ENCODE data around the gene RTN4. TPM values are rescaled to one million over a fixed set of nuclear protein-coding genes. Genes with fewer than 3 reads are reported as not detected.

RTN4 gene
- total RNA-seq, 2 experiments from 2014 or later: 77.1 to 79.9 TPM

DNA sequence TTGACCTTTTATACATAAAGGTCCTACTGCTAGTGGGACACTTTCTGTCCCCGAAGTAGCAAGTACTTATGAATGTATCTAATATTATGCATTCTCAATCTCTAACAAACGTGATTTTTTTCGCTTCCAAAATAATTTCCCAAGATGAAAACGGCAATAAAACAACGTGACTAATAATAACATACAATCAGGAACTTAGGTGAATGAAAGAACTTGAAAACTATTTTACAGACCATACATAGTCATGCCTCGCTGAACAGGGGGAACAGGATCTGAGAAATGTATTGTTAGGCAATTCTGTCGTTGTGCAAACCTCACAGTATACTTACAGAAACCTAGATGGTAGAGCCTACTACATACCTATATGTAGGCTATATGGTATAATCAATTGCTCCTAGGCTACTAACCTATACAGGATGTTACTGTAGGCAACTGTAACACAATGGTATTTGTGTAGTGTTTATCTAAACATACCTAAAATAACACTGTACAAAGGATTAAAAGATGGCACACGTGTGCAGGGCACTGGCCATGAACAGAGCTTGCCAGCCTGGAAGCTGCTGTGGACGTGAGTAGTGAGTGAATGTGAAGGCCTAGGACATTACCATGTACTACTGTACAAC is 2.5 kb downstream of the RTN4 start:
- Mint-ChIP-seq H3K27ac (peak overlapping the region; percentile 76), H3K27me3 (no peaks in the 10 kb centered on the region), H3K36me3 (ENCODE audit: low read depth) (peaks cover 18% of the 10 kb centered on the region), H3K4me3 (peak overlapping the region; percentile 98), H3K4me1 (peaks cover 53% of the 10 kb centered on the region), H3K9me3 (no peaks in the 10 kb centered on the region)
- DNase-seq: no peak
- ChIA-PET CTCF (interaction anchor here (1.0 to 1.4 kb wide), 4 partner anchors 15 to 135 kb away, joined by 3 to 5 read pairs (median 4); no protein-coding TSS in a partner anchor), POLR2A (interaction anchor here (0.7 kb wide), 1 partner anchor 485 kb away, joined by 3 read pairs; no protein-coding TSS in a partner anchor)

DNA sequence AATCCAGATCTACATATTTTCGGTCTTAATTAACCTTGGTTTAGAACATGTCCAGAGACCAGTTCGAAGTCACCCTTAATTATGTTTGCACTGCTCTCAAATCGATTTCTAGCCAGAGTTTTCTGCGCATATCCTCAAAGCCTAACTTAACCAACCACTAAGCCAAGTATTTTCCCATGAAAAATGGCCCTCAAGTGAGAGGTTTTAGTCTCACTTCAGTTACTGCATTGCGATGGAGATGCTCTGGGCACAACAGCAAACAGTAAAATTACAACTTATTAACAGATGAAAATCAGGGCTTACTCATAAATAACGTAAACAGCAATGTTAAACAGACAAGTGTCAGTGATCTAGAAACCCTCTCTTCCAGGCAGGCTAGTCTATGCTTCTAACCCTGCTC is 4.5 kb downstream of the RTN4 start:
- Mint-ChIP-seq H3K27ac (no peak overlapping the region), H3K4me1 (peaks cover 36% of the 10 kb centered on the region), H3K9me3 (no peaks in the 10 kb centered on the region), H3K27me3 (no peaks in the 10 kb centered on the region), H3K36me3 (ENCODE audit: low read depth) (peaks cover 16% of the 10 kb centered on the region), H3K4me3 (no peak overlapping the region)
- no peak for DNase-seq
- ChIA-PET POLR2A (no interaction called here), CTCF (interaction anchor here (0.6 kb wide), 1 partner anchor 83 kb away, joined by 3 read pairs; no protein-coding TSS in a partner anchor)

DNA sequence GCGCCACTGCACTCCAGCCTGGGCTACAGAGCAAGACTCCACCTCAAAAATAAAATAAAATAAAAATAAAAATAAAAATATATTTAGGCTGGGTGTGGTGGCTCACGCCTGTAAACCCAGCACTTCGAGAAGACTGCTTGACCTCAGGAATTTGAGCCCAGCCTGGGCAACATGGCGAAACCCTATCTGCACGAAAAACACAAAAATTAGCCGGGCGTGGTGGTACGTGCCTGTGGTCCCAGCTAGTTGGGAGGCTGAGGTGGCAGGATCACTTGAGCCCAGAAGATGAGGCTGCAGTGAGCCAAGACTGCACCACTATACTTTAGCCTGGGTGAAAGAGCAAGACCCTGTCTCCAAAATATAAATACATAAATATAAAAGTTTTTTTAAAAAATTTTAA is 6.4 kb downstream of the RTN4 start:
- ChIA-PET POLR2A (no interaction called here), CTCF (no interaction called here)
- DNase-seq: no peak
- Mint-ChIP-seq H3K9me3 (peaks cover 4% of the 10 kb centered on the region), H3K36me3 (ENCODE audit: low read depth) (peaks cover 25% of the 10 kb centered on the region), H3K4me1 (peaks cover 37% of the 10 kb centered on the region), H3K27me3 (no peaks in the 10 kb centered on the region), H3K27ac (no peak overlapping the region), H3K4me3 (no peak overlapping the region)

DNA sequence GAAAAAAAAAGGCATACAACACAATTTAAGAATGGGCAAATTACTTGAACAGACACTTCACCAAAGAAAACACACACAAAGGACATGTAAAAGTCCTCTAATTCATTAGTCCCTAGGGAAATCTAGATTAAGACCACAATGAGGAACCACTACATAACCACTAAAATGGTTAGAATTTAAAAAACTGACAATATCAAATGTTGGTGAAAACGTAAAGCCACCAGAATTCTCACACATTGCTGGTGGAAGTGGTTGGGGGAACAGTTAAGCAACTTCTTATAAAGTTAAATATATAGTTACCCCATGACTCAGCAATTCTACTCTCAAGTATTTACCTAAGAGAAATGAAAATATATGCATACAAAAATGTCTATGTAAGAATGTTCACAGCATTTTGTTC is 11.8 kb downstream of the RTN4 start:
- no peak for DNase-seq
- H3K27me3 Mint-ChIP-seq: no peaks in the 10 kb centered on the region
- ChIA-PET CTCF (no interaction called here), POLR2A (no interaction called here)
- peaks cover 41% of the 10 kb centered on the region for H3K36me3 Mint-ChIP-seq (ENCODE audit: low read depth)
- H3K27ac Mint-ChIP-seq: no peak overlapping the region
- no peak overlapping the region for H3K4me3 Mint-ChIP-seq
- peaks cover 27% of the 10 kb centered on the region for H3K4me1 Mint-ChIP-seq
- H3K9me3 Mint-ChIP-seq: peaks cover 26% of the 10 kb centered on the region

DNA sequence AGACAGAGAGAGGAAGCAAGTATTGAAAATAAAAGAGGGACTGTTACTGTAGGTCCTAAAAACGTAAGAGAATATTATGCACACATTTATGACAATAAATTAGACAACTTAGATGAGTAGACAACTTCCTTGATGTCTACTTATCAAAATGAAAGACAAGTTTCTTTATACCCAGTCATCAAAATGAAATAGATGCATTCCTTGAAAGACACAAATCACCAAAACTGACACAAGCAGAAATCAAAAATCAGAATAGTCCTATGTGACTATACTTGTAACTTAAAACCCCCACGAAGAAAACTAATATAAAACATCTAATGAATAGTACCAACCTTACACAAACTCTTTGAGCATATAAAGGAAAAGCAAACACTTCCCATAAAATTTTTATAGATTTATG is 14.5 kb downstream of the RTN4 start:
- ChIA-PET CTCF (no interaction called here), POLR2A (no interaction called here)
- Mint-ChIP-seq H3K36me3 (ENCODE audit: low read depth) (peaks cover 44% of the 10 kb centered on the region), H3K27ac (no peak overlapping the region), H3K4me3 (no peak overlapping the region), H3K27me3 (no peaks in the 10 kb centered on the region), H3K4me1 (peaks cover 42% of the 10 kb centered on the region), H3K9me3 (peaks cover 26% of the 10 kb centered on the region)
- DNase-seq: no peak

DNA sequence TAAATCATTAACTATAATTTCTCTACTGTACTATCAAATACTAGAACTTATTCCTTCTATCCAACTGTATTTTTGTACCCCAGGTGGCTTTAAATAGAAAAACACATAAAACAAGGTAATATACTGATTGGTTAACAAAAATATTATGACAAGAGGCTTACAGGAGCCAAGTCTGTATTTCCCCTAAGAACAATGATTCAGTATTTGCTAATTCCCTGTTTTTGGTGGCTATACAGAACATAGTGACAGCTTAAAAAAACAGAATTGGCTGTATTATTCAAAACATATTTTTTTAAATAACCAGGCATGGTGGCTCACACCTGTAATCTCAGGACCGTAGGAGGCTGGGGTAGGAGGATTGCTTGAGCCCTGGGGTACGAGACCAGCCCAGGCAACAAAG is 16.3 kb downstream of the RTN4 start:
- H3K4me3 Mint-ChIP-seq: no peak overlapping the region
- ChIA-PET POLR2A (no interaction called here), CTCF (interaction anchor here (1.2 to 1.6 kb wide), 2 partner anchors 15 kb away, joined by 3 to 6 read pairs; no protein-coding TSS in a partner anchor)
- no peaks in the 10 kb centered on the region for H3K27me3 Mint-ChIP-seq
- no peak overlapping the region for H3K27ac Mint-ChIP-seq
- peaks cover 37% of the 10 kb centered on the region for H3K36me3 Mint-ChIP-seq (ENCODE audit: low read depth)
- H3K4me1 Mint-ChIP-seq: peaks cover 38% of the 10 kb centered on the region
- DNase-seq: no peak
- H3K9me3 Mint-ChIP-seq: peaks cover 23% of the 10 kb centered on the region

DNA sequence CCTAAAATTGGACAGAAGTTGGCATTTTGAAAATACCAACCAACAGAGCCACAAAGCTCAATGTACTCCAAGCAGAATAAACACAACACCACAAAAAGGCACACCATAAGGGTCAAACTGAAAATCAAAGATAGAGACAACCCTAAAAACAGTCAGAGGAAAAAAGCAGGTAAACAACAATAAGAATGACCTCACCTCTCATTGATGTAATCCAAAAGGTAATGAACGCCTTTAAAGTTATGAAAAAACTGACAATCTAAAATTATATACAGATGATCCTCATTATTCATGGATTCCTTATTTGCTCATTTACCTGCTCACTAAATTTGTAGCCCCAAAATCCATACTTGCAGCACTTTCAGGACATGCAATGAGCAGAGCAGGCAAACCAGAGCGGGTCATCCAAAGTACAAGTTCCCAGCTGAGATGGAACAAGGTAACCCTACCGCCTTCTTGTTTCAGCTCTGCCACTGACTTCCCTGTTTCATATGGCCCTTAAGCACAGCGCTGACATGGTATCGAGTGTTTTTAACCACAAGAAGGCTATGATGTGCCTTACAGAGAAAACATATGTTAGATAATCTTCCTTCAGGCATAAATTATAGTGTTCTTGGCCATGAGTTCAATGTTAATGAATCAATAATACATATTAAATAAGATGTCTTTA is 17.0 kb downstream of the RTN4 start:
- H3K4me3 Mint-ChIP-seq: no peak overlapping the region
- POLR2A ChIA-PET: no interaction called here
- CTCF ChIA-PET: interaction anchor here (0.6 to 1.6 kb wide), 4 partner anchors 15 to 1217 kb away, joined by 3 to 6 read pairs (median 4); no protein-coding TSS in a partner anchor
- no peaks in the 10 kb centered on the region for H3K27me3 Mint-ChIP-seq
- peak; percentile 24 for DNase-seq
- H3K36me3 Mint-ChIP-seq (ENCODE audit: low read depth): peaks cover 34% of the 10 kb centered on the region
- H3K27ac Mint-ChIP-seq: peak overlapping the region; percentile 68
- H3K9me3 Mint-ChIP-seq: peaks cover 20% of the 10 kb centered on the region
- H3K4me1 Mint-ChIP-seq: peaks cover 37% of the 10 kb centered on the region

DNA sequence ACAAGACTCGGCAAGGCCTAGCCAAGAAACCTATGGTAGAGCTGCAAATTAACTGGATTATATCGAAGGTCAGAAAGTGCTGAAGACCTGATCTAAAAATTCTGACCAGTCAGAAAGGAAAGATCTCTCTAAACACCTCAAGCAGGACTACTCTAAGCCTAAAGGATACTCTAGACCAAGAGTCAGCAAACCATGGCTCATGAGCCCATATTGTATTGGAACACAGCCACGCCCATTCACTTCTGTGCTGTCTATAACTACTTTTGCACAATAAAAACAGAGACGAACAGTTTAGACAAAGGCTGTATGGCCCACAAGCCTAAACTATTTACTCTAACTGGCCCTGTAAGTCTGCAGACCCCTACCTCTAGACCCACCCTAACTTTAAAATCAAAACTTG is 18.7 kb downstream of the RTN4 start:
- peaks cover 20% of the 10 kb centered on the region for H3K36me3 Mint-ChIP-seq (ENCODE audit: low read depth)
- H3K27me3 Mint-ChIP-seq: no peaks in the 10 kb centered on the region
- DNase-seq: no peak
- POLR2A ChIA-PET: no interaction called here
- H3K9me3 Mint-ChIP-seq: peaks cover 10% of the 10 kb centered on the region
- H3K4me1 Mint-ChIP-seq: peaks cover 29% of the 10 kb centered on the region
- CTCF ChIA-PET: interaction anchor here (1.1 kb wide), 1 partner anchor 19 kb away, joined by 3 read pairs; the partner anchor contains the start of gene RTN4
- H3K27ac Mint-ChIP-seq: no peak overlapping the region
- H3K4me3 Mint-ChIP-seq: no peak overlapping the region

DNA sequence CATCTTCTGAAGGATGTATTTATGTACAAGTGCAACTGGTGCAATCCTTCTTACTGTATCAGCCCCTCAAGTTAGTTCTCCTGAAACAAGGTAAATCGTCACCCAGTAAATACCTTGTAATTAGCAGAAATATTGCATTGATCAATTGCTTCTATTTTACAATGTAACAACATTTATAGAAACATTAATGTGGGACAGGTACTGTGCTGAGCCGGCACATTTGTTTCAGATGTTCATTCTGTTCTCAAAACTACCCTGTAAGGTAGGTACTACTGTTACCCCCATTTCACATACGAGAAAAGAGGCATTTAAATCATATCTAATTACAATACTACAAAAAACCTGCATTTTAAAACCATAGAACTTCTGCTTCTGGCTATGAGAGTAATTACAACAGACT is 19.5 kb downstream of the RTN4 start:
- H3K27me3 Mint-ChIP-seq: no peaks in the 10 kb centered on the region
- H3K4me3 Mint-ChIP-seq: no peak overlapping the region
- CTCF ChIA-PET: no interaction called here
- H3K9me3 Mint-ChIP-seq: peaks cover 8% of the 10 kb centered on the region
- peaks cover 18% of the 10 kb centered on the region for H3K36me3 Mint-ChIP-seq (ENCODE audit: low read depth)
- H3K4me1 Mint-ChIP-seq: peaks cover 28% of the 10 kb centered on the region
- no peak overlapping the region for H3K27ac Mint-ChIP-seq
- DNase-seq: no peak
- POLR2A ChIA-PET: no interaction called here

DNA sequence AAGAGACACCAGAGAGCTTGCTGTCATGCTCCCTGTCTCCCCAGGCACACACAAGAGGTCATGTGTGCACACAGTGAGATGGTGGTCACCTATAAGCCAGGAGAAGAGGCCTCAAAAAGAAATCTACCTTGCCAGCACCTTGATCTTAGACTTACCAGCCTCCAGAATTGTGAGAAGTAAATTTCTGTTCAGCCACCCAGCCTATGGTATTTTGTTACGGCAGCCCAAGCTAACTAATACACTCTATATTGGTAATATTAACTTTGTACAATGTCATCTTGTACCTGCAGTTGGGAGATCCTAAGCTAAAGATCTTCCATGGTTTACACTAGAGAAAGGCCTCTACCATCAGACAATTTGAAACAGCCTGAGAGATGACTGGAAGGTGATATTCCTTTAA is 21.2 kb downstream of the RTN4 start:
- Mint-ChIP-seq H3K27ac (no peak overlapping the region), H3K36me3 (ENCODE audit: low read depth) (peaks cover 9% of the 10 kb centered on the region), H3K4me1 (peaks cover 23% of the 10 kb centered on the region), H3K27me3 (no peaks in the 10 kb centered on the region), H3K9me3 (no peaks in the 10 kb centered on the region), H3K4me3 (no peak overlapping the region)
- ChIA-PET POLR2A (no interaction called here), CTCF (interaction anchor here (1.4 to 1.5 kb wide), 2 partner anchors 20 to 21 kb away, joined by 3 to 4 read pairs; partner anchors contain the start of gene RTN4)
- DNase-seq: no peak

DNA sequence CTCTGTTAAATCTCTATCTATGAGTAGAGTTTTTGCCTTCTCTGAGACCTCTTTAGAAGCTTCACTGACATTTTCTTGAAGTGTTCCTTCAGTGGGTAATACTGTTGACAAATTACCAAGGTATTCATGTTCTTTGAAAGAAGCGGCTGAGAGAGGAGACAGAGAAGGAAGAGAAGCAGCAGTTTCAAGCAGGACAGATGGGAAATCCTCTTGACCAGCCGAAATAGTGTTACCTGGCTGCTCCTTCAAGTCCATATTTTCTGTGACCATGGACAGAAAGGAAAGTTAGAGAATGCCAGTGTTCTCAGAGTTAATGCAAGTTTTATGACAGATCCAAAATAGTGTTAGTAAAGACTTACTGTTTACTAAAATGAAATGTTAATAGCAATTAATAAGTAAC is 23.0 kb downstream of the RTN4 start:
- H3K4me1 Mint-ChIP-seq: peaks cover 11% of the 10 kb centered on the region
- no peak overlapping the region for H3K27ac Mint-ChIP-seq
- H3K36me3 Mint-ChIP-seq (ENCODE audit: low read depth): peaks cover 5% of the 10 kb centered on the region
- no peaks in the 10 kb centered on the region for H3K9me3 Mint-ChIP-seq
- H3K4me3 Mint-ChIP-seq: no peak overlapping the region
- DNase-seq: no peak
- ChIA-PET POLR2A (no interaction called here), CTCF (no interaction called here)
- H3K27me3 Mint-ChIP-seq: no peaks in the 10 kb centered on the region

DNA sequence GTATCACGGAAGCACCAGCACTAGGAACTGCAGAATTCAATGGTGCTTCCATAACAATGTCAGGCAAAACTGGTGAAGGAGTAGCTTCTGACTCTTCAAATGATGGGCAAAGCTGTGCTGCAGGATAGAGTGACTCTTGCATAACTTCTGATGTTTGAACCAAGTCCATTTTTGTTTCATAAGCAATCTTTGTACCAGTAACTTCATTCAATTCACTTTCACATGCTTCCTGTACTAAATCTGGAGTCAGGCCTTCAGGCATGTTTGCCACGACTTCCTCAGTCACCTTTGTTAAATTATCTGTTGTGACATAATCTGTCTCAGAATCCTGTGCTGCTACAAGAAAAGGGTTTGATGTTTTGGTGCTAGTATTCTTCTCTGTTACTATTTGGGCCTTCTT is 24.0 kb downstream of the RTN4 start:
- POLR2A ChIA-PET: no interaction called here
- H3K27ac Mint-ChIP-seq: no peak overlapping the region
- H3K36me3 Mint-ChIP-seq (ENCODE audit: low read depth): peaks cover 5% of the 10 kb centered on the region
- no peaks in the 10 kb centered on the region for H3K9me3 Mint-ChIP-seq
- DNase-seq: no peak
- no peak overlapping the region for H3K4me3 Mint-ChIP-seq
- H3K27me3 Mint-ChIP-seq: no peaks in the 10 kb centered on the region
- peaks cover 8% of the 10 kb centered on the region for H3K4me1 Mint-ChIP-seq
- CTCF ChIA-PET: interaction anchor here (1.3 kb wide), 1 partner anchor 8 kb away, joined by 3 read pairs; no protein-coding TSS in a partner anchor

DNA sequence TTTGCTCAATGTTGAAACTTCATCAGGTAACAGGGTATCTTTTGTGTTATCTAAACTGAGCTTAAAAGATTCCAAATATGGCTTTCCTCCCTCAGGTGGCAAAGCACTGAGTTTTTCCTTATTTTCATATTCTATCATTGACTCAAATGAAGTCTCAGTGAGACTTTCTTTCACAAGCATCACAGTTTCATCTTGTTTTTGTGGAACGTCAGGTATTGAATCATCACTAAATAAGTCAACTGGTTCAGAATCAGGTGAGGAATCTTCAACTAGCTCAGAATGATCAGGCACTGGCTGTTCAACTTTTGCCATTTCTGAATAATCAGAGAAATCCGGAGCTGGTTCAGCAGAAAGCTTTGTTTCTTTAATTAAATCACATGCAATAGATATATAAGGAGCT is 24.6 kb downstream of the RTN4 start:
- POLR2A ChIA-PET: interaction anchor here (0.6 kb wide), 1 partner anchor 86 kb away, joined by 3 read pairs; no protein-coding TSS in a partner anchor
- DNase-seq: no peak
- H3K4me1 Mint-ChIP-seq: peaks cover 5% of the 10 kb centered on the region
- peaks cover 5% of the 10 kb centered on the region for H3K36me3 Mint-ChIP-seq (ENCODE audit: low read depth)
- CTCF ChIA-PET: interaction anchor here (1.3 kb wide), 1 partner anchor 9 kb away, joined by 3 read pairs; no protein-coding TSS in a partner anchor
- no peak overlapping the region for H3K4me3 Mint-ChIP-seq
- H3K27ac Mint-ChIP-seq: no peak overlapping the region
- H3K9me3 Mint-ChIP-seq: no peaks in the 10 kb centered on the region
- no peaks in the 10 kb centered on the region for H3K27me3 Mint-ChIP-seq

Data from activated CD4-positive, alpha-beta T cell treated with anti-CD3 and anti-CD28 coated beads, Interleukin-2, amount 10 ng/mL, durations not matched to agents 7 days and 5 days (primary cell).